ENCODE data around the gene LGI2.
A peak's percentile ranks its signal among the peaks of the same experiment; 100 is the strongest.
"Not testable (repeated sequence)": the region's sequence is repeated elsewhere in the genome, so short reads cannot be mapped to it uniquely, and the experiment has no call there.

The LGI2 gene, protein sequence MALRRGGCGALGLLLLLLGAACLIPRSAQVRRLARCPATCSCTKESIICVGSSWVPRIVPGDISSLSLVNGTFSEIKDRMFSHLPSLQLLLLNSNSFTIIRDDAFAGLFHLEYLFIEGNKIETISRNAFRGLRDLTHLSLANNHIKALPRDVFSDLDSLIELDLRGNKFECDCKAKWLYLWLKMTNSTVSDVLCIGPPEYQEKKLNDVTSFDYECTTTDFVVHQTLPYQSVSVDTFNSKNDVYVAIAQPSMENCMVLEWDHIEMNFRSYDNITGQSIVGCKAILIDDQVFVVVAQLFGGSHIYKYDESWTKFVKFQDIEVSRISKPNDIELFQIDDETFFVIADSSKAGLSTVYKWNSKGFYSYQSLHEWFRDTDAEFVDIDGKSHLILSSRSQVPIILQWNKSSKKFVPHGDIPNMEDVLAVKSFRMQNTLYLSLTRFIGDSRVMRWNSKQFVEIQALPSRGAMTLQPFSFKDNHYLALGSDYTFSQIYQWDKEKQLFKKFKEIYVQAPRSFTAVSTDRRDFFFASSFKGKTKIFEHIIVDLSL

DNA sequence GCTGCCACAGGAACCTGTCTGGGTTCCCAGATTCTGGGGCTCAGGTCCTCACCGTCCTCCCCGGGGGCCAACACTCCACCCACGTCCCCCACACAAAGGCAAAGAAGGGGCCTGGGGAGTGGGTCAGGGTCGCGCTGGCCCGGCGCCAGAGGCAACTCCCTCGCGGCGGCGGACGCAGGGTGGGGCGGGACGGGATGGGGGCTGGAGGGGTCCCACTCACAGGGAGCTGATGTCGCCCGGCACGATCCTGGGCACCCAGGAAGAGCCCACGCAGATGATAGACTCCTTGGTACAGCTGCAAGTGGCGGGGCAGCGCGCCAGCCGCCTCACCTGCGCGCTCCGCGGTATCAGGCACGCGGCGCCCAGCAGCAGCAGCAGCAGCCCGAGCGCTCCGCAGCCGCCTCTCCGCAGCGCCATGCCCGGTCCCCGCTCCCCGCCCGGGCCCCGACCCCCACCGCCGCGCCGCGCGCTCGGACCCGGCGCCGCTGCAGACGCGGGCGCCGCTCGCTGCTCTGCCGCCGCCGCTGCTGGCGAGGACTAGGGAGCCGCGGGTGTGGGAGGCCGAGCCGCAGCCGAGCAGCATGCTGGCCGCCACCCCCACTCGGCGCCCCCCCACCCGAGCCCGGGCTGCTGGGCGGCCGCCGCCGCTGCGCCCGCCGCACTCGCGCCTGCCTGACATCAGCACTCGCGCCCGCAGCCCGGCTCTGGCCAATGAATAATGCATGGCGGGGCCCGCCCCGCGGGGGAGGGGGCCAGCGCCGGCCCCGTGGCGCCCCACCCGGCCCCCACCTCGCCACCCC is at the start of gene LGI2:
Gene LGI2 (minus strand): TSS at position 670 of the 800 bp plus-strand sequence. CDS start 253 bp downstream, at position 417.
- peak in 1 of 2 donors; percentile 16 for DNase-seq

DNA sequence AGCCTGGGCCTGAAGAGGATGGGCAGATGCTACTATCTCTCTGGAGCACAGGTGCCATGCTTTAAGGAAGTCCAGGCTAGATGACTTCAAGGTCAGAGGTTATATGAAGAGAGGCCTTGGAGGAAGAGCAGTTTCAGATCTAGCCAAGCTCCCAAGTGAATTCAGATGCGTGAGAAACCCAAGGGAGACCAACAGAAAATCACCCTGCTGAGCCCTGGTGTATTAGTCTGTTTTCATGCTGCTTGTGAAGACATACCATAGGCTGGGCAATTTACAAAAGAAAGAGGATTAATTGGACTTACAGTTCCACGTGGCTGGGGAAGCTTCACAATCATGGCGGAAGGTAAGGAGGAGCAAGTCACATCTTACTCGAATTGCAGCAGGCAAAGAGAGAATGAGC is 47.8 kb upstream of the LGI2 start:
- no peak for DNase-seq

DNA sequence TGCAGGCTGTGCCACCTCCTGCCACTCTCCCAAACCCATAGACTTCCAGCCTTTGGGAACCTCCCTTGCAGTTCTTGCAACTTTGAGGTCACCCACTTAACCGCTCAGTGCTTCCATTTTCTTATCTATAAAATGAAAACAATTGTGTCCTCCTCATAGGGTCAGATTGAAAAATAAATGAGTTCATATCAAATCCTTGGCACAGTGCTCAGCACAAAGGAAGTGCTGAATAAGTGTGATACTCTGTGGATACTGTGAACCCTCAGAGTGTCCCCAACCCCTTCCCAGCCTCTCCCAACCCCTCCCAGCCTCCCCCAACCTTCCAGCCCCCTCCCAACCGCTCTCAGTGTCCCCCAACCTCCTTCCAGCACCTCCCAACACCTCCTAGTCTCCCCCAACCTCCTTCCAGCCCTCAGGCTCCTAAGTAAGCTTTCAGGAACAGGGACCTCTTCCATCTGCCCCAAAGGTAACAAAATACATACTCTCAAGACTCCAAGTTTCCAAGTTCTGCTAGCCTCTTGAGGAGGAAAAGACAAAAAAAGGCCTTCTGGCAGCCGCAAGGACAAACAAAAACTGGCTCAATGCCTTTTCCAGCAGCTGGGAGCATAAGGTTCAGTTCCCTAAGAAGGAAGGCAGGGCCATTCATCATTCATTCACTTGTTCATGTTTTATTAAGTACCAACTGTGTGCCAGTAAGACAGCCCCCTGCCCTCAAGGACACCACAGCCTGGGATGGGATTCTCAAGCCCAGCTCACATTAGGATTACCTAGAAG is 46.1 kb upstream of the LGI2 start:
- DNase-seq: no peak

DNA sequence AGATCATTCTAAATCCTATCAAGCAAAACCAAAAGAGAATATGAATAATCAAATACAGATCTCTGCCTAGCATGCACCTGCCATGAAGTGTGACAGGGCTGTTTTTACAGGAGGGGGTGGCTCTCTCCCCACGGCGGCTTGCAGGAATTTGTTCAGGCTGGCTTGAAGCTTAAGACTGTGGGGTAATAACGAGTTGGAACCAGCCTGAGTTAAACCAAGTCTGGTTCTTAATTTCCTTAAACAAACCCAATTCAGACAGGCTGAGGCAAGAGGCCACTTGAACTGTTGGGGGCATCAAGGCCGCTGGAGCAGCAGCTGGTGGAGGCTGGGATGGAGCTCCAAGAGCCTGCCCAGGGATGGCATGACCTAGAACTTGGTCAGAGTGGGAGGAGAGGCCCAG is 45.1 kb upstream of the LGI2 start:
- DNase-seq: no peak

DNA sequence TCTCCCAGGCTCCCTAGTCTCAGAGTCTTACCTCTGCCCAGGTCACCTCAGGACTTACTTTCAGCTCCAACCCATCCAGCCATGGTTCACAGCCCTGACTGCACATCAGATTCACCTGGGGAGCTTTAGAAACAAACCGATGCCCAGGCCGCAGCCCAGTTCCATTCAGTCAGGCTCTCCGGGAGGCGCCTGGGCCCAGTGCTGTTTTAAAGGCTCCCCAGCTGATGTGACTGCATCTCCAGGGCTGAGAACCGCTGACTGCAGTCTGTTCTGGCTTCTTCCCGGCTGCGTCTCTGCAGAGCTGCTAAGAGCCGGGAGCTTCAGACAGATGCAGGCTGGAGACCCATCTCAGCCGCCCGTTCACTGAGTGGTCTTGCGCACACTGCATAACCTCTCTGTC is 44.4 kb upstream of the LGI2 start:
- DNase-seq: no peak

DNA sequence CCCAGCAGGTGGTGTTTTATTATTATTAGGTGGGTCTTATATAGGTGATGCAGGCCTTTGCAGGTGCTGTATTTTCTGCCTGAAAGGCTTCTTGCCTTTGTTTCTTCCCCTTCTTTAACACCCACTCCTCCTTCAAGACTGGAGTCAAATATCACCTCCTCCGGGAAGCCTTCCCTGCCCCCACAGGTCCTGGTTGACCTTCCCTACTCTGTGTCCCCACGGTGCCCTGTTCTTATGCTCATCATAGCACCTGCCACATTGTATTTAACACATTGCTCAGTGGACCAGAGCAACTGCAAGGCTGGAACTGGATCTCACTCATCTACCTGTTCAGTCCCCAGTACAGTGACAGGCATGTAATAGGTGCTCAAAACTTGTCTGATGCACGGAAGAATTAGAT is 39.8 kb upstream of the LGI2 start:
- DNase-seq: no peak

DNA sequence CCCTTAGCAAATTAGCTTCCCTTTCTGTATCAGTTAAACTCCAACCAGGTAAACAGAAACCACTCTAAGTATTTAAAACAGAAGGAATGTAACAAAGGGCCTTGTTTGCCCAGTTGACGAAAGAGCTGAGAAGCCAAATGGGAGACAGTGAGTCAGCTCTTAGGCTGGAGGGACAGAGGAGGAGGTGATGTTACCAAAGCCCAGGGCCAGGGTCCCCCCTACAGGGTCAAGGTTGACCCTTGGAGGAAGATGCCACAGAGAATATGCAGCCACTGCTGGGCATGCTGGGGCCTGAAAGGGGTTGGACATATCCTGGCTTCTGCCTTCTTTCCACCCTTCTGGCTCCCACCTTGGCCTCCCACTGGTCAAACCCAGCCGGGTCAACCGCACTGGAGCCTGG is 38.3 kb upstream of the LGI2 start:
- no peak for DNase-seq

DNA sequence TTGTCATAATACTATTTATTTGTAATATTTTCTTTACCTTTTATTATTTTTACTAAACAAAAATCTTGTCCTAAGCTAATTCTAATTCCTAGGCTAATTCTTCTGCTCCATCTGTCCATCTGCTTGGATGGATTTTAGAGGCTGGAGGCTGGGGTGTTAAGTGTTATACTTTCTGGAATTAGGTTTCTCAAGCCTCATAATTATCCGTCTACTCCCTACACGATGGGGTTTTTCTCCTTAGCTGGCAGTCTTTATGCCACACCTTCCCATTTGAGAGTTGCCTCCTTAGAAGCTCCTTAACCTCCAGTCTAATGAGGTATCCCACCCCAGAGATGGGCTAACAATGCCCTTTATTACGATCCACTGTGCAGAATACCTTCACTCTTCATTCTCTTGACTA is 37.6 kb upstream of the LGI2 start:
- no peak for DNase-seq

DNA sequence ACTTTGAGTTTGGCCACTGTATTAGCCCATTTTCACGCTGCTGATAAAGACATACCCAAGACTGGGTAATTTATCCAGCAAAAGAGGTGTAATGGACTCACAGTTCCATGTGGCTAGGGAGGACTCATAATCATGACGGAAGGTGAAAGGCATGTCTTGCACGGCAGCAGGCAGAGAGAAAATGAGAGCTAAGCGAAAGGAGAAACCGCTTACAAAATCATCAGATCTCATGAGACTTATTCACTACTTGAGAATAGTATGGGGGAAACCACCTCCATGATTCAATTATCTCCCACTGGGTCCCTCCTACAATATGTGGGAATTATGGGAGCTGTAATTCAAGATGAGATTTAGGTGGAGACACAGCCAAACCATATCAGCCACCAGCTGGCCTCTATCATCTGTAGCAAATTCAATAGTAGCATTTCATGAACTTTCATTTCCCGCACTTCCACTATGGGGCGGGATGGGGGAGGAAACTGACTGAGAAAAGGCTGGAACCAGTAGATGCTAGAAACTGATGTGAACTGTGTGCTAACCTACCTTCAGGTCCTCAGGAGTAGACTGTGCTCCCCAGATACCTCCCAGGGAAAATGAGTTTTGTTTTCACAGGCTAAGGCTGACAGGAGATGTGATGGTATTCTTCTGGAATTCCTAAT is 35.3 kb upstream of the LGI2 start:
- DNase-seq: no peak

DNA sequence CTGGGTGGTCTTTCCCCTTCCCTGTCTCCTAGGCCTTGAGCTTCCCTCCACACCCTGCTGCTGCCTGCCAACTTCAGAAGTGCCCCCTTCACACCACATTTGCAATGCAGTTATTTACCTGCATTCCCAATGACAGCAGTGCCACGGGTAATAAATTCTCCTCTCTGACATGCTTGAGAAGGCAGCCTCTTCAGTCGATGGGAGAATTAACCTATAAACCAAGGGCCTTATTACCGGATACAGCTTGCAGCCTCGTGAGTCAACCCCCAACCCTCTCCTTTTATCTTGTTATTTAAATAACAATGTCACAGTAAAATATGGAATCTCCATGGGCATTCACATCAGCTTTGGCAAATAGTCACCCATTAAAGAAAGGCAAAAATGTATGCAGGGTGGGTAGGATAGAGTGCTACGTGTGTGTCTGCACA is 34.7 kb upstream of the LGI2 start:
- DNase-seq: no peak

DNA sequence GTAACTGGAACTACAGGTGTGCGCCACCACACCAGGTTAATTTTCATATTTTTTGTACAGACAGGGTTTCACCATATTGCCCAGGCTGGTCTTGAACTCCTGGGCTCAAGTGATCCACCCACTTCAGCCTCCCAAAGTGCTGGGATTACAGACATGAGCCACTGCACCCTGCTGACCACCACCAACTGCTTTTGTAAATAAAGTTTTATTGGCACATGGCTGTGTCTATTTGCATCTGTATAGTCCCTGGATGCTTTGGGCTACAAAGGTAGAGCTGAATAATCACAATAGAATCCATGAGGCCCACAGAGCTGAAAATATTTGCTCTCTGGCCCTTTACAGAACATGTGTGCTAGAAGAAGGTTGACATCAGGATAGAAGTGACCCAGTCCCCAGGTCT is 33.7 kb upstream of the LGI2 start:
- not testable (repeated sequence) for DNase-seq

DNA sequence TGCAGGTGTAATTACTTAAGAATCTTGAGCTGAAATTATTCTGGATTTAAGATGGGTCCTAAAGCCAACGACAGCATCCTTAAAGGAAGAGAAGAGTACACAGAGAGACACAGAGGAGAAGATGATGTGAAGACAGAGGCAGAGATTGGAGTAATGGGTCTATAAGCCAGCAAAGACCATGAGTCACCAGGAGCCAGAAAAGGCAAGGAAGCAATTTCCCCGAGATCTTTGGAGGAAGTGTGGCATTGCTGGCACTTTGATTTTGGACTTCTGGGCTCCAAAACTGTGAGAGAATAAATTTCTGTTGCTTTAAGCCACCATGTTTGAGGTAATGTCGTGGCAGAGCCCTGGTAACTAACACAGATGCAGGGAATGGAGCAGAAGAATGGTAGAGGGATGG is 32.4 kb upstream of the LGI2 start:
- DNase-seq: no peak

DNA sequence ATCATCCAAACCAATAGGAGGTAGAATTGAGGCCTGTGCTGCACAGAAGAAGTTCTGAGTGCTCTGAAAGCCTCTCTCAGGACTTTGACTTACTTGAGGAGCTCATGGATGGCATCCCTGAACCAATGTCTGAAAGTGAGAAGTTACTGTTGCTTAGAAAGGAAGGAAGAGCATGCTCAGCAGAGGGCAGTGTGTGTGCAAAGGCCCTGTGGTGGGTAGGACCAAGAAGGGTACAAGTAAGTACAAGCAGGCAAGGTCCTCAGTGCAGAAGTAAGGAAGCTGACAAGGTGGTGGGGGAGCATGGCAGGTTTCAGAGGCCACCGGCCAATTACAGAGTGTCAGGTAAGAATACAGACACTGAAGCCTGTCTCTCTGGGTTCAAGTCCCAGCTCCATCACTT is 31.4 kb upstream of the LGI2 start:
- no peak for DNase-seq

DNA sequence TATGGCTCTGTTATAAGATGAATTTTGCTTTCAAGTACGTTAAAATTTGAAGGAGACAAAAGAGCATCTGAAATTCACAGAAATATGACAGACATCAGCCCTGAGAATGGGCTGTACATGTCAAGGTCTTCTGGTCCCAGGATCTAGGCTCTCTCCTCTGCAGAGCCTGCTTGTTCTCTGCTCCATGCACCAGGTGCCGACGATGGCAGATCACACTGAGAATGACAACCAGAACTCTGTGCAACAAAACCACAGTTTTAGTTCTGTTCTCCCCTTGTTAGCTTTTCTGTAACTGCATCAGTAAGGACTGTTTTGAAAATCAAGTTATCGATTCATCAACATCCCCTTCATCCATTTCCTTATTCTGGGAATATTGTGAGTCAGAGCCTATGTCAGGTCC is 30.9 kb upstream of the LGI2 start:
- no peak for DNase-seq

DNA sequence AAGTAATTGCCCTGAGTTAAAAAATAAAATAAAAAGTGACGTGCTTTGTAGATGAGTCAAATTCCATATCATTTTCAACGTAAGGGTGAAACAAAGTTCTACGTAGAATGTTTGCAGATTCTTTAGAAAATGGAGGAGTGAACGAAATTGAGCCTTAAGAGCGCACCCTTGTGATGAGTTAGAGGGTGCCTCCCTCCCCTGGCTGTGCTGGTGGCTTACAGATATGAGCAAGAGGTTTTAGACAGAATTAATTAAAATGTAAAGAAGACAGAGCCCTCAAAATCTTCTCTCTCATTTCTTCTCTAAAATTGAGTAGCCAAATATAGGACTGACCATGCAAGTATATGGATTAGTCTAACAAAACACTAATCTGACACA is 30.2 kb upstream of the LGI2 start:
- no peak for DNase-seq

DNA sequence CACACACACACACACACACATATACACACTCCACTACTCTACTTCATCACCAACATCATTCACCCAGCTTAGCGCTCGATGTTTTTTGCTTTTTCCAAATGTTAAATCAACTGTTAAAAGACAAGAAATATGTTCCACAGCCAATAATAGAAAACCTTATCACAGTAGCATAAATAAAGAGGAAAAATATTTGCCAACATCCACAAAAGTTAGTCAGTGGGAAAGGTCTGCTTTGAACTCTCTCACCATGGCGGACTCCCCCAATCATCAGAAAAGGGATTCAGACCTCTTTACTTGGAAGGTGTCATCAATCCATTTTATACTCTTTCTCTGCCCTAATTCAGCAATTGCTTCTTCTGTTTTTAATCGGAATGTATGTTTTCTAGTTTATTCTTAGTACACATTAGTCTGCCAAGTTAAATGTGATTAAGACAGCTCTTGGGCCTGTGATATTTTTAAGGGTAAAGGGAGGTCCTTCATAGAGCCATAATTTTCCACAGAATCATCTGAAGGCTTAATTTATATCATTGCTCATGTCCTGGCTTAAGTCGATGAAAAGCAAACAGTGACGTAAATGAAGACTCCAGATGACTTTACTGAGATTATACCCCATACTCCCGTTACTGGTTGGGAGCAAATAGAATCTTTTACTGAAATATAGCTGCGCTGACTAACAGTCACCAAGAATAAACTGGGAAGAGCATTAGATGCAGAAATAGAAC is 29.7 kb upstream of the LGI2 start:
- no peak for DNase-seq

DNA sequence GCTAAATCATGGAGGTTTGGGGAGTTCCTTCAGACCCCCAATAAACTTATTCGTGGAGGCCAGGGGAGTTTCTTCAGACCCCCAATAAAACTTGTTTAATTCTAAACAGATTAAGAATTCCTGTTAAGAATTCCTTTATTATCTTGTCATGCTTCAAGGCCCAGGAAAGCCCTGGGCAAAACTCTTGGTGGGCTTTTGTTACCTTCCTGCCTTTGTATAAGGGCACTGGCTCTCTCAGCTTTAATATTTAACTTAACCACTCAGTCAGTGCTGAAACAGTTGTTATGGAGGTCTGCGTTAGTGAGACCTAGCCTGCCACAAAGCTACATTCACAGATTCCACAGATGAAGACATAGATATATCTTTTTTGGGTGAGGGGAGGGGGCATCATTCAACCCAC is 29.0 kb upstream of the LGI2 start:
- DNase-seq: no peak

DNA sequence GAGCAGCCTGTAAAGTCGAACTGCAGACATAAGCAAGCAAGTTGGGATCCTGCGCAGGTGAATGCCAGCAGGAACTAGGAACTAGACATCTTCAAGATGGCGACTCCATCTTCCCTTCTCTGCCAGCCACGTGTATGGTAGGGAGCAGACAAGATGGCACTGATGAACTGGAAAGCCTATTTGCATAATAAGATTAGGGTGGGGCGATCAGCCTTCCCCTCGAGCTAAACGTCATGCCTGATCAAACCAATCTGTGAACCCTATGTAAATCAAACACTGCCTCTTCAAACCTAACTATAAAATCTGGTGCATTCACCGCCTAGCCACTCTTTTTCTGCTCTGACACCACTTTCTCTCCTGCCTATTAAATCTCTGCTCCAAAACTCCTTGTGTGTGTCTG is 28.1 kb upstream of the LGI2 start:
- no peak for DNase-seq

DNA sequence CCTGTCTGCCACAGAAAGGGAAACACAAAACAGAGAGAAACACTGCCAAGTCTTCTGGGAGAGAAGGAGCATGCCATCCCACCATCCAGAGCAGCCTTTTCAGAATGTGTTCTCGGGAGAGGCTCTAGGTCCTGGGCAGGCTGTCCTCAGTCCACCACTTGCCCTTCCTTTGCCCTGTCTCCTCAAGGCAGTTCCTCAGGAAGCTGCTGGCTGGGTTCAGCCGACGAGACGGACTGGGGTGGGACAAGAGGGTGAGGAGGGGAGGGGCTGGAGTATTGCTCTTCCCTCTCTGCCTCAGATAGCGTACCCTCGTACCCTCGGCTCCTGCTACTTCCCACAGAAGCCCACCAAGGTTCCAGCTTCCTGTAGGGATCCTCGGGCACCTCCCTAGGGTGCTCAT is 26.6 kb upstream of the LGI2 start:
- DNase-seq: no peak

DNA sequence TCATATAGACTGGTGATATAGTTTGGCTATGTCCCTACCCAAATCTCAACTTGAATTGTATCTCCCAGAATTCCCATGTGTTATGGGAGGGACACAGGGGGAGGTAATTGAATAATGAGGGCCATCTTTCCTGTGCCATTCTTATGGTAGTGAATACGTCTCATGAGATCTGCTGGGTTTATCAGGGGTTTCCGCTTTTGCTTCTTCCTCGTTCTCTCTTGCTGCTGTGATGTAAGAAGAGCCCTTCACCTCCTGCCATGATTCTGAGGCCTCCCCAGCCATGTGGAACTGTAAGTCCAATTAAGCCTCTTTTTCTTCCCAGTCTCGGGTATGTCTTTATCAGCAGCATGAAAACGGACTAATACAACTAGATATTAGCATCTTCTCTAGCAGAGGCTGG is 21.3 kb upstream of the LGI2 start:
- not testable (repeated sequence) for DNase-seq

DNA sequence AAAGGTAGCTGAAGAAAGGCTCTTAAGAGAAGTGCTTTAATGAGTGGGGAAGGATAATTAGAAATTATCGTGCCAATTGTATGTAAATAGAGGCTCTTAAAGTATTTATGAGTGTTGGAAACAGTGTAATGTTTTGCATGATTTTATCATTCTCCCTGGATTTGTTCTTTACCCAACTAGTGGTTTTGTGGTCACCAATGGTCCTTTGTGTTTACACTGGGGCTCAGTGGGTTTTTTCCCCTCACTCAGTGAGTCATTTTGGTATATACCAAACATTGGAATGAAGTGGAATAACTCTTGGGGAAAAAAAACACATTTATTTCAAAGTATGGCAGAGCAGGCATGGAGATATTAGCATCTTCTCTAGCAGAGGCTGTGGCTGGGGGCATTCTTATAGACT is 20.8 kb upstream of the LGI2 start:
- no peak for DNase-seq
